ENCODE data around the gene THSD4.

Gene THSD4

DNA sequence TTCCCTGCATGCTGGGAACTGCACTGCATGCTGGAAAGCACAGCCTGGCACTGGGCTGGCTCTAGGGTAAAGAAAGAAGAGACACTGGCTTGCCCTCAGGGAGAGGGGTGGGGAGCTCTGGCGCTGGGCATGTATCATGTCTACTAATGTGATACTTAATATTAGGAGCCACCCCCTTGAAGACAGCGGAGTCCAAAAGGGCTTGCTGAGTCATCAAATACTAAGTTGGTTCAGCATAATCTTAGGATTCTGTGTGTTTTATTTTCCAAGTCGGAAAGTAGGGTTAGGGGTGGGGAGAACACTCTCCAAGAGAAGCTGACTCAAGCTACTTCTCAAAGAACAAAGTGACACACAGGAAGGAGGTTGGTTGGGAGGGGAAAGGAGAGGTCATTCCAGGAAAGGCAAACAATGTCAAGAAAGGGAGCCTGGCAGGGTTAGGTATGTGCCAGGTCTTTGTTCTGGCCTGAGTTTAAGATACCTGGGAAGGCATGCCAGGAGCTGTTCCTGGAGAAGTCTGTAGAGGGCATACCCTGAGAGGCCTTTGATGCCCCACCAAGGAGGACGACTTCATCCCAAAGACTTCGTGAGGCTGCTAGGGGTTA, 457.3 kb downstream of the THSD4 start:
- Histone ChIP-seq H3K9ac (ENCODE audit: insufficient read length) (no peak overlapping the region), H3K4me3 (no peak overlapping the region), H3K9me3 (ENCODE audit: low read depth, low read length) (no peaks in the 10 kb centered on the region), H3K27ac (no peak overlapping the region), H3K36me3 (ENCODE audit: insufficient read depth, low read length) (no peaks in the 10 kb centered on the region)
- TF ChIP-seq EZH2 (IDR thresholded peaks at IDR 0.05) (no peak), FOXP2 (optimal IDR thresholded peaks at IDR 0.05; ENCODE audit: control extremely low read depth, extremely low read length, insufficient read depth) (no peak), POLR2AphosphoS5 (IDR thresholded peaks at IDR 0.05; ENCODE audit: borderline replicate concordance, low read depth, low read length) (no peak)
- no peak for DNase-seq (ENCODE audit: low read depth, low spot score)

- Histone ChIP-seq H3K27ac (no peak overlapping the region), H3K4me3 (no peak overlapping the region), H3K9me3 (ENCODE audit: low read depth, low read length) (no peaks in the 10 kb centered on the region), H3K36me3 (ENCODE audit: insufficient read depth, low read length) (no peaks in the 10 kb centered on the region), H3K9ac (ENCODE audit: insufficient read length) (no peak overlapping the region)
- no peak for DNase-seq (ENCODE audit: low read depth, low spot score)
- TF ChIP-seq POLR2AphosphoS5 (IDR thresholded peaks at IDR 0.05; ENCODE audit: borderline replicate concordance, low read depth, low read length), result no peak
- no peak for TF ChIP-seq EZH2 (IDR thresholded peaks at IDR 0.05)
- no peak for TF ChIP-seq FOXP2 (optimal IDR thresholded peaks at IDR 0.05; ENCODE audit: control extremely low read depth, extremely low read length, insufficient read depth)
Measured at GRCh38 chr15:71573599-71573998, 458.3 kb downstream of the THSD4 start.

DNA sequence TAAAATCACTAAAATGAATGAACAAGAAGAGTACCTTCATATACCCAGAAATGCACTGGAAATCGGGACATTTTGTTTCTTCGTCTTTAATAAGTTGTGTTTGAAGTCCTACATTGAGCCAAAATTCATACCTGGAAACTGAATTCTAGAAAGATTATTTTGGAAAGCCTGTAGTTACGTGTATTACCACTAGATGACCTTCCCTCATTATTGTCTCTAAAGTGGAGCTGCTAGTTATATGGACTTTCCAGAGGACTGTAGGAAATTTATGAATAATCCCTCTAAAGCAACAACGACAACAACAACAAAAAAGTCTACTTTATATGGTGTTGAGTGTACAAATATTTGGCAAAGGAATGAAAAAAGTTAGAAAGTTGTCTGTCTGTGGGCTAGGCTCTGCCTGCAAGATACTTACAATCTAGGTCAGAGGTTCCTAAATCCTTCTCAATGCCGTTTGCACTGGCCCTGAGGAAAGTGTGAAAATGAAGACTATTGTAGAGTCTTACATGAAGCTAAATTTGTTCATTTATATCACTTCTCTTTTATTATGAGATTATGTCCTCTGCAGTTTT, 460.3 kb downstream of the THSD4 start:
- H3K4me3 ChIP-seq, result no peak overlapping the region
- no peaks in the 10 kb centered on the region for H3K36me3 ChIP-seq (ENCODE audit: insufficient read depth, low read length)
- DNase-seq (ENCODE audit: low read depth, low spot score), result no peak
- no peak overlapping the region for H3K27ac ChIP-seq
- H3K9ac ChIP-seq (ENCODE audit: insufficient read length), result no peak overlapping the region
- no peak for TF ChIP-seq EZH2 (IDR thresholded peaks at IDR 0.05)
- TF ChIP-seq FOXP2 (optimal IDR thresholded peaks at IDR 0.05; ENCODE audit: control extremely low read depth, extremely low read length, insufficient read depth), result no peak
- TF ChIP-seq POLR2AphosphoS5 (IDR thresholded peaks at IDR 0.05; ENCODE audit: borderline replicate concordance, low read depth, low read length), result no peak
- no peaks in the 10 kb centered on the region for H3K9me3 ChIP-seq (ENCODE audit: low read depth, low read length)

- no peak overlapping the region for H3K27ac ChIP-seq
- TF ChIP-seq POLR2AphosphoS5 (IDR thresholded peaks at IDR 0.05; ENCODE audit: borderline replicate concordance, low read depth, low read length) (no peak), FOXP2 (optimal IDR thresholded peaks at IDR 0.05; ENCODE audit: control extremely low read depth, extremely low read length, insufficient read depth) (no peak), EZH2 (IDR thresholded peaks at IDR 0.05) (no peak)
- H3K9ac ChIP-seq (ENCODE audit: insufficient read length), result no peak overlapping the region
- no peak overlapping the region for H3K4me3 ChIP-seq
- no peak for DNase-seq (ENCODE audit: low read depth, low spot score)
- no peaks in the 10 kb centered on the region for H3K36me3 ChIP-seq (ENCODE audit: insufficient read depth, low read length)
- no peaks in the 10 kb centered on the region for H3K9me3 ChIP-seq (ENCODE audit: low read depth, low read length)
Measured at GRCh38 chr15:71577071-71577470, 461.8 kb downstream of the THSD4 start.

GRCh38 chr15:71581398-71581930, 466.2 kb downstream of the THSD4 start:
- no peak for DNase-seq (ENCODE audit: low read depth, low spot score)
- H3K9me3 ChIP-seq (ENCODE audit: low read depth, low read length), result peaks cover 6% of the 10 kb centered on the region; the same call in 1 of the 2 replicates

DNA sequence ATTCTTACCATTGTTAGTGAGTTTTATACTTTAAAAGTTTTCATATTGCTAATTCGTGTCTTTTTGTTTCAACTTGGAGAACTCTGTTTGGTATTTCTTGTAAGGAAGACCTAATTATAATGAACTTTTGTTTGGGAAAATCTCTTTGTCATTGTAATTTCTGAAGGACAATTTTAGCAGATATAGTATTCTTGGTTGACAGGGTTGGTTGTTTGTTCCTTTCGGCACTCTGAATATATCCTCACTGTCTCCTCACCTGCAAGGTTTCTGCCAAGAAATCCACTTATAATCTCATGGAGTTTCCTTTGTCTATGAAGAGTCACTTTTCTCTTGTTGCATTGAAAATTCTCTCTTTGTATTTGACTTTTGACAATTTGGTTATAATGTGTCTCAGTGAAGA, 469.9 kb downstream of the THSD4 start:
- TF ChIP-seq POLR2AphosphoS5 (IDR thresholded peaks at IDR 0.05; ENCODE audit: borderline replicate concordance, low read depth, low read length), result no peak
- TF ChIP-seq FOXP2 (optimal IDR thresholded peaks at IDR 0.05; ENCODE audit: control extremely low read depth, extremely low read length, insufficient read depth), result no peak
- TF ChIP-seq EZH2 (IDR thresholded peaks at IDR 0.05), result no peak
- H3K9ac ChIP-seq (ENCODE audit: insufficient read length), result no peak overlapping the region
- H3K27ac ChIP-seq, result no peak overlapping the region
- H3K36me3 ChIP-seq (ENCODE audit: insufficient read depth, low read length), result no peaks in the 10 kb centered on the region
- peaks cover 6% of the 10 kb centered on the region; the same call in 1 of the 2 replicates for H3K9me3 ChIP-seq (ENCODE audit: low read depth, low read length)
- no peak for DNase-seq (ENCODE audit: low read depth, low spot score)
- no peak overlapping the region for H3K4me3 ChIP-seq

More at GRCh38 chr15:71581398-71581930, 466.2 kb downstream of the THSD4 start:
- TF ChIP-seq EZH2 (IDR thresholded peaks at IDR 0.05) (no peak), POLR2AphosphoS5 (IDR thresholded peaks at IDR 0.05; ENCODE audit: borderline replicate concordance, low read depth, low read length) (no peak), FOXP2 (optimal IDR thresholded peaks at IDR 0.05; ENCODE audit: control extremely low read depth, extremely low read length, insufficient read depth) (no peak)
- no peak overlapping the region for H3K4me3 ChIP-seq
- no peak overlapping the region for H3K27ac ChIP-seq
- H3K9ac ChIP-seq (ENCODE audit: insufficient read length), result no peak overlapping the region
- H3K36me3 ChIP-seq (ENCODE audit: insufficient read depth, low read length), result no peaks in the 10 kb centered on the region

DNA sequence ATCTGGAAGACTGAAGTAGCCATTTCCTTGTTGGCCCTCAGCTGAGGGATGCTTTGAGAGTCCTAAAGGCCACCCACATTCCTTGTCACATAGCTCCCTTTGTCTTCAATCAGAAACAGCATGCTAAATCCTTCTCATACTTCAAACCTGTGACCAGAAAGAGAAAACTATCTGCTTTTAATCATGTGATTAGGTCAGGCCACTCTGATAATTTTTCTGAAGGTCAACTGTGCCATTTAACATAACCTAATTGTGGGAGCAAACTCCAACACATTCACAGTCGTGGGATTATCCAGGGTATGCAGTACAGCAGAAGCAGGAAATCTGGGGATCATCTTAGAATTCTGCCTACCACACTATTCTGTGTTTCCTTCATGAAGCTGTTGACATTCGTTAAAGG, 471.2 kb downstream of the THSD4 start:
- Histone ChIP-seq H3K4me3 (no peak overlapping the region), H3K9ac (ENCODE audit: insufficient read length) (no peak overlapping the region), H3K27ac (no peak overlapping the region), H3K36me3 (ENCODE audit: insufficient read depth, low read length) (no peaks in the 10 kb centered on the region), H3K9me3 (ENCODE audit: low read depth, low read length) (peaks cover 6% of the 10 kb centered on the region; the same call in 1 of the 2 replicates)
- no peak for DNase-seq (ENCODE audit: low read depth, low spot score)
- TF ChIP-seq FOXP2 (optimal IDR thresholded peaks at IDR 0.05; ENCODE audit: control extremely low read depth, extremely low read length, insufficient read depth) (no peak), EZH2 (IDR thresholded peaks at IDR 0.05) (no peak), POLR2AphosphoS5 (IDR thresholded peaks at IDR 0.05; ENCODE audit: borderline replicate concordance, low read depth, low read length) (no peak)

- no peaks in the 10 kb centered on the region for H3K36me3 ChIP-seq (ENCODE audit: insufficient read depth, low read length)
- peaks cover 6% of the 10 kb centered on the region; the same call in 1 of the 2 replicates for H3K9me3 ChIP-seq (ENCODE audit: low read depth, low read length)
- no peak overlapping the region for H3K27ac ChIP-seq
- no peak overlapping the region for H3K9ac ChIP-seq (ENCODE audit: insufficient read length)
- no peak for DNase-seq (ENCODE audit: low read depth, low spot score)
- TF ChIP-seq EZH2 (IDR thresholded peaks at IDR 0.05) (no peak), FOXP2 (optimal IDR thresholded peaks at IDR 0.05; ENCODE audit: control extremely low read depth, extremely low read length, insufficient read depth) (no peak), POLR2AphosphoS5 (IDR thresholded peaks at IDR 0.05; ENCODE audit: borderline replicate concordance, low read depth, low read length) (no peak)
- no peak overlapping the region for H3K4me3 ChIP-seq
Measured at GRCh38 chr15:71588746-71589145, 473.5 kb downstream of the THSD4 start.

All from SK-N-MC (cell line).